Panc1 (cell line): Measurements from ENCODE around the gene CHCHD6. TPM values are rescaled to one million over a fixed set of nuclear protein-coding genes. Genes with fewer than 3 reads are reported as not detected.

ENCODE experiments used
- ATAC-seq: fragments of 200-7000 bp; cut with Tn5 transposase; 2 replicates; pipeline ENCODE4 v1.9.1; 2020; ENCODE audit warnings: mild to moderate bottlenecking, moderate library complexity
- BruUV-seq: library from RNA; stranded (reverse); fragments of 400-500 nt; replicated peaks from 2 replicates; lab custom pipeline; 2021; lab: Mats Ljungman, UMichigan
- CTCF ChIA-PET: fragments of 300-600 bp; sonication (Branson Sonifier 250); formaldehyde crosslinking; loops from one replicate; lab custom pipeline; 2022; ENCODE audit warnings: antibody characterized with exemption; lab: Charles Lee
- POLR2A ChIA-PET: fragments of 300-600 bp; sonication (Branson Sonifier 250); formaldehyde crosslinking; loops from one replicate; lab custom pipeline; 2022; ENCODE audit warnings: antibody characterized with exemption; lab: Charles Lee
- DNase-seq: peaks from one replicate; pipeline ENCODE4 v3.0.0-alpha.2; 2010; ENCODE audit warnings: low read depth, low spot score
- H3K27ac ChIP-seq: 2 replicates; pipeline ENCODE4 v1.5.1; 2011; ENCODE audit warnings: mild to moderate bottlenecking, low read length, inconsistent platforms
- H3K27me3 ChIP-seq: fragments of 200-500 bp; sonication (Bioruptor generic); 2 replicates; pipeline ENCODE4 v1.6.0; 2014; ENCODE audit warnings: low read length, inconsistent platforms; ENCODE audit not compliant: control insufficient read depth, insufficient read depth
- H3K36me3 ChIP-seq: fragments of 200-500 bp; sonication (Bioruptor generic); 2 replicates; pipeline ENCODE4 v1.5.1; 2014; ENCODE audit warnings: inconsistent platforms, mild to moderate bottlenecking, low read length, moderate library complexity; ENCODE audit not compliant: control insufficient read depth, insufficient read depth
- H3K4me1 ChIP-seq: 2 replicates; pipeline ENCODE4 v1.5.1; 2011; ENCODE audit warnings: inconsistent platforms, mild to moderate bottlenecking, low read length, moderate library complexity; ENCODE audit not compliant: control insufficient read depth, insufficient read depth
- H3K4me3 ChIP-seq, 2 experiments: 2 replicates each; pipeline ENCODE4 v1.5.1; 2011 to 2012; ENCODE audit warnings: low read depth in 2 of 2, low read length in 2 of 2, mild to moderate bottlenecking in 2 of 2, inconsistent platforms in 1 of 2, moderate library complexity in 1 of 2
- H3K9me3 ChIP-seq: fragments of 200-500 bp; sonication (Bioruptor generic); 2 replicates; pipeline ENCODE4 v1.5.1; 2014; ENCODE audit warnings: low read depth, mild to moderate bottlenecking, inconsistent platforms, low read length, moderate library complexity; ENCODE audit not compliant: control insufficient read depth, insufficient read depth
- POLR2AphosphoS5 ChIP-seq: IDR thresholded peaks from 2 replicates; pipeline ENCODE4 v1.6.1; 2012; ENCODE audit warnings: mild to moderate bottlenecking, low read depth, low read length, moderate library complexity
- SIN3A ChIP-seq: IDR thresholded peaks from 2 replicates; pipeline ENCODE4 v1.6.1; 2012; ENCODE audit warnings: low read depth, mild to moderate bottlenecking, low read length, moderate library complexity, borderline replicate concordance; ENCODE audit not compliant: insufficient read depth
- TCF7L2 ChIP-seq: IDR thresholded peaks from 2 replicates; pipeline ENCODE4 v1.6.1; 2011; ENCODE audit warnings: mild to moderate bottlenecking, low read depth, low read length, inconsistent platforms
- in situ Hi-C: cut with HindIII; loops from 2 replicates; pipeline ENCODE4 v1.10.0; 2016; ENCODE audit warnings: low sequenced_read_pairs, low pct_unique_long_range_greater_than_20kb
- intact Hi-C: fragments of 100-400 bp; cut with micrococcal nuclease; formaldehyde crosslinking; loops from one replicate; pipeline ENCODE4 v1.10.0; 2022; ENCODE audit not compliant: unreplicated experiment
- total RNA-seq: library from RNA; stranded (reverse); gene quantifications from one replicate; pipeline ENCODE4 v1.2.1, GENCODE V29; 2021; ENCODE audit not compliant: unreplicated experiment
- TF ChIP-seq, protein P1 (sequence below), 2 experiments: IDR thresholded peaks; 2 replicates each; pipeline ENCODE4 v1.6.1; 2011 to 2012; ENCODE audit warnings: low read depth in 2 of 2, control low read depth in 1 of 2, low read length in 1 of 2, mild to moderate bottlenecking in 1 of 2, moderate library complexity in 1 of 2; ENCODE audit not compliant: insufficient read depth in 1 of 2
- TF ChIP-seq, protein P2 (sequence below): fragments of 450-650 bp; IDR thresholded peaks from 2 replicates; pipeline ENCODE4 v1.5.1; 2017; ENCODE audit warnings: mild to moderate bottlenecking

Gene CHCHD6
- total RNA-seq, 1 experiment from 2014 or later: 31.5 TPM

DNA sequence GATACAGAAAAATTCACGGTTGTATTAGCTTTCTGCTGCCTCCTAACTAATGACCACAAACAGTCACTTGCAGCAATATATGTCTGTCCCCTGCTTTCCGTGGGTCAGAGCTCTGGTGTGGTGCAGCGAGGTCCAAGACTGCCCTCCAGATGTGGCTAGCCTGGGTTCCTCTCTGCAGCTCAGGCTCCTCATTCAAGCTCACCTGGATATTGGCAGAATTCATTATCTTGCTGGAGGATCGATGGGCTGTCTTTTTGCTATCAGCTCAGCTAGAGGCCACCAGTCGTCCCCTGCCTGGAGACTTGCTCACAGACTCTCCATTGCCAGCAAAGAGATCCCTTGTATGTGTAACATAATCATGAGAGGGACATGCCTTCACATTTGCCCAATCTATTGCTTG is 266.1 kb downstream of the CHCHD6 start:
- no peaks in the 10 kb centered on the region for H3K27me3 ChIP-seq
- ChIA-PET CTCF (no interaction called here), POLR2A (no interaction called here)
- ATAC-seq: no peak
- peaks cover under 1% of the 10 kb centered on the region; the same call in 1 of the 2 replicates for H3K4me1 ChIP-seq
- intact Hi-C loops (no loop called here), in situ Hi-C loops (no loop called here)
- no peak overlapping the region for H3K4me3 ChIP-seq
- H3K9me3 ChIP-seq: peaks cover 9% of the 10 kb centered on the region; the same call in 1 of the 2 replicates
- H3K27ac ChIP-seq: no peak overlapping the region
- DNase-seq: no peak
- H3K36me3 ChIP-seq: no peaks in the 10 kb centered on the region
- TF ChIP-seq POLR2AphosphoS5 (no peak), TCF7L2 (no peak), SIN3A (no peak)
- TF ChIP-seq, protein P1, sequence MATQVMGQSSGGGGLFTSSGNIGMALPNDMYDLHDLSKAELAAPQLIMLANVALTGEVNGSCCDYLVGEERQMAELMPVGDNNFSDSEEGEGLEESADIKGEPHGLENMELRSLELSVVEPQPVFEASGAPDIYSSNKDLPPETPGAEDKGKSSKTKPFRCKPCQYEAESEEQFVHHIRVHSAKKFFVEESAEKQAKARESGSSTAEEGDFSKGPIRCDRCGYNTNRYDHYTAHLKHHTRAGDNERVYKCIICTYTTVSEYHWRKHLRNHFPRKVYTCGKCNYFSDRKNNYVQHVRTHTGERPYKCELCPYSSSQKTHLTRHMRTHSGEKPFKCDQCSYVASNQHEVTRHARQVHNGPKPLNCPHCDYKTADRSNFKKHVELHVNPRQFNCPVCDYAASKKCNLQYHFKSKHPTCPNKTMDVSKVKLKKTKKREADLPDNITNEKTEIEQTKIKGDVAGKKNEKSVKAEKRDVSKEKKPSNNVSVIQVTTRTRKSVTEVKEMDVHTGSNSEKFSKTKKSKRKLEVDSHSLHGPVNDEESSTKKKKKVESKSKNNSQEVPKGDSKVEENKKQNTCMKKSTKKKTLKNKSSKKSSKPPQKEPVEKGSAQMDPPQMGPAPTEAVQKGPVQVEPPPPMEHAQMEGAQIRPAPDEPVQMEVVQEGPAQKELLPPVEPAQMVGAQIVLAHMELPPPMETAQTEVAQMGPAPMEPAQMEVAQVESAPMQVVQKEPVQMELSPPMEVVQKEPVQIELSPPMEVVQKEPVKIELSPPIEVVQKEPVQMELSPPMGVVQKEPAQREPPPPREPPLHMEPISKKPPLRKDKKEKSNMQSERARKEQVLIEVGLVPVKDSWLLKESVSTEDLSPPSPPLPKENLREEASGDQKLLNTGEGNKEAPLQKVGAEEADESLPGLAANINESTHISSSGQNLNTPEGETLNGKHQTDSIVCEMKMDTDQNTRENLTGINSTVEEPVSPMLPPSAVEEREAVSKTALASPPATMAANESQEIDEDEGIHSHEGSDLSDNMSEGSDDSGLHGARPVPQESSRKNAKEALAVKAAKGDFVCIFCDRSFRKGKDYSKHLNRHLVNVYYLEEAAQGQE (IDR thresholded peaks at IDR 0.05; ENCODE audit: insufficient read depth in 1 of 2, low read depth in 2 of 2, low read length in 1 of 2): no peak
- TF ChIP-seq, protein P2, sequence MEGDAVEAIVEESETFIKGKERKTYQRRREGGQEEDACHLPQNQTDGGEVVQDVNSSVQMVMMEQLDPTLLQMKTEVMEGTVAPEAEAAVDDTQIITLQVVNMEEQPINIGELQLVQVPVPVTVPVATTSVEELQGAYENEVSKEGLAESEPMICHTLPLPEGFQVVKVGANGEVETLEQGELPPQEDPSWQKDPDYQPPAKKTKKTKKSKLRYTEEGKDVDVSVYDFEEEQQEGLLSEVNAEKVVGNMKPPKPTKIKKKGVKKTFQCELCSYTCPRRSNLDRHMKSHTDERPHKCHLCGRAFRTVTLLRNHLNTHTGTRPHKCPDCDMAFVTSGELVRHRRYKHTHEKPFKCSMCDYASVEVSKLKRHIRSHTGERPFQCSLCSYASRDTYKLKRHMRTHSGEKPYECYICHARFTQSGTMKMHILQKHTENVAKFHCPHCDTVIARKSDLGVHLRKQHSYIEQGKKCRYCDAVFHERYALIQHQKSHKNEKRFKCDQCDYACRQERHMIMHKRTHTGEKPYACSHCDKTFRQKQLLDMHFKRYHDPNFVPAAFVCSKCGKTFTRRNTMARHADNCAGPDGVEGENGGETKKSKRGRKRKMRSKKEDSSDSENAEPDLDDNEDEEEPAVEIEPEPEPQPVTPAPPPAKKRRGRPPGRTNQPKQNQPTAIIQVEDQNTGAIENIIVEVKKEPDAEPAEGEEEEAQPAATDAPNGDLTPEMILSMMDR: no peak
- BruUV-seq: no TSS peak

DNA sequence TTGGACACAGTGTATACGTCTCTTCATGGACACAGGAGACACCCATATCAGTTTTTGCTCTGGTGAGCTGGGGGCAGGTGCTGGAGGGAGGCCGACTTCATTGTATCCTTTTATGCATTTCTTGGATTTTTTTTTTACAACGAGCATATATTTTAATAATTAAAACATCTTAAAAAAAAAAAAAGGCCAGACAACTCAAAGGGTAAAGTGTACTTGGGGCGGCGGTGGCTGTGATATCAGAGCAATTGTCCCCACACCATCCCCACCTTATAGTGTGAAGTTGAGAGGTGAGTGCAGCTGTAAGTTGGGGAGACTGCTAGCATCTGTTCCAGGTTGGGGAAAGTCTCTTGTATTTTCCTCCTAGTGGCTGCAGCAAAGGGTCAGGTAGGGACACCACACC is 266.9 kb downstream of the CHCHD6 start:
- in situ Hi-C loops (no loop called here), intact Hi-C loops (no loop called here)
- Histone ChIP-seq H3K4me3 (no peak overlapping the region), H3K27ac (no peak overlapping the region), H3K4me1 (no peaks in the 10 kb centered on the region), H3K36me3 (no peaks in the 10 kb centered on the region), H3K27me3 (no peaks in the 10 kb centered on the region), H3K9me3 (peaks cover 9% of the 10 kb centered on the region; the same call in 1 of the 2 replicates)
- no peak for ATAC-seq
- TF ChIP-seq SIN3A (no peak), POLR2AphosphoS5 (no peak)
- TF ChIP-seq, protein P2: no peak
- TF ChIP-seq, protein P1 (IDR thresholded peaks at IDR 0.05; ENCODE audit: insufficient read depth in 1 of 2, low read depth in 2 of 2, low read length in 1 of 2): no peak
- ChIA-PET POLR2A (no interaction called here), CTCF (interaction anchor here (0.6 to 0.8 kb wide), 2 partner anchors 10 to 580 kb away, joined by 3 to 5 read pairs; no protein-coding TSS in a partner anchor)
- no TSS peak for BruUV-seq
- no peak for DNase-seq
